NK-92 (cell line): ENCODE measurements around the gene LAPTM5.

ENCODE experiments used
- DNase-seq: peaks from one replicate; lab custom pipeline; 2025; ENCODE audit not compliant: unreplicated experiment; lab: John Stamatoyannopoulos, UW

Gene LAPTM5

GRCh38 chr1:30756545-30757351, 826 bp downstream of the LAPTM5 start:
- no peak for DNase-seq

GRCh38 chr1:30756206-30756544, 1.4 kb downstream of the LAPTM5 start:
- DNase-seq, result no peak

GRCh38 chr1:30755746-30756145, 1.8 kb downstream of the LAPTM5 start:
- no peak for DNase-seq

GRCh38 chr1:30755334-30755733, 2.2 kb downstream of the LAPTM5 start:
- DNase-seq, result no peak

GRCh38 chr1:30754684-30755171, 2.8 kb downstream of the LAPTM5 start:
- no peak for DNase-seq

- no peak for DNase-seq
Measured at GRCh38 chr1:30753660-30754123, 3.9 kb downstream of the LAPTM5 start.

- no peak for DNase-seq
Measured at GRCh38 chr1:30753118-30753517, 4.5 kb downstream of the LAPTM5 start.

- DNase-seq, result no peak
Measured at GRCh38 chr1:30752651-30752908, 5.0 kb downstream of the LAPTM5 start.

- no peak for DNase-seq
Measured at GRCh38 chr1:30751830-30752650, 5.5 kb downstream of the LAPTM5 start.

- DNase-seq, result no peak
Measured at GRCh38 chr1:30750731-30751291, 6.8 kb downstream of the LAPTM5 start.

- DNase-seq, result no peak
Measured at GRCh38 chr1:30749691-30750583, 7.6 kb downstream of the LAPTM5 start.

GRCh38 chr1:30748699-30749401, 8.7 kb downstream of the LAPTM5 start:
- no peak for DNase-seq

- DNase-seq, result no peak
Measured at GRCh38 chr1:30748098-30748698, 9.4 kb downstream of the LAPTM5 start.

GRCh38 chr1:30747033-30748008, 10.3 kb downstream of the LAPTM5 start:
- DNase-seq, result no peak

GRCh38 chr1:30746212-30747032, 11.2 kb downstream of the LAPTM5 start:
- DNase-seq, result no peak

GRCh38 chr1:30745834-30746208, 11.8 kb downstream of the LAPTM5 start:
- DNase-seq, result no peak

- no peak for DNase-seq
Measured at GRCh38 chr1:30745156-30745833, 12.3 kb downstream of the LAPTM5 start.
